ENCODE data around the gene SLC9A6.

DNA sequence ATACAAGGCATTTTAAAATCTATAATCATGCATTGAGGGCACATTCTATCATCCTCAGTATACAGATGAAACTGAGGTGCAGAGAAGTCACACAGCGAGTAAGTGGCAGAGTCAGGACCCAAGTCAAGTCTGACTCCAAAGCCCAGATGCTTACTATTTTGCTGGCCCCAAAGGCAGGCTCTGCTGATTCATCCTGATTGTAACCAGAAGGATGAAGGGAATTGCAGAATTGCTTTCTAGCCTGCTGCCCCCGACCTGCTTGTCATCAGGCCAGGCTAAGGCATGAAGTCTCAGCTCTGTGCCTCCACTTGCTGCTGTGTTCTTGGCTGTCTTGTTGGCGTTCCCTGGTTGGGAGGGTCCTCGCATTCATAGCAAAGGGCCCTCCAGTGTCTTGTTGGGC is 62.7 kb downstream of the SLC9A6 start:
- no peak for TF ChIP-seq CTCF (IDR thresholded peaks at IDR 0.05; ENCODE audit: low read length)
- TF ChIP-seq EZH2 (optimal IDR thresholded peaks at IDR 0.05; ENCODE audit: low read depth, low read length) = no peak
- TF ChIP-seq EZH2phosphoT487 (IDR thresholded peaks at IDR 0.05; ENCODE audit: low read length) = no peak
